Measurements from ENCODE around the gene CCNL2.

- no peak for TF ChIP-seq JUNB (IDR thresholded peaks at IDR 0.05)
- no peak for TF ChIP-seq CTCF (IDR thresholded peaks at IDR 0.05)
- no peak for TF ChIP-seq REST (IDR thresholded peaks at IDR 0.05)
- TF ChIP-seq MAX (IDR thresholded peaks at IDR 0.05), result no peak
- no peak for TF ChIP-seq CEBPB (IDR thresholded peaks at IDR 0.05)
- no peak for TF ChIP-seq POLR2AphosphoS2 (conservative IDR thresholded peaks at IDR 0.05; ENCODE audit: low read length)
- no peak for TF ChIP-seq POLR2A (IDR thresholded peaks at IDR 0.05; ENCODE audit: low read length)
- no peak for TF ChIP-seq RAD21 (conservative IDR thresholded peaks at IDR 0.05 in 1 of 2, IDR thresholded peaks at IDR 0.05 in 1 of 2)
- TF ChIP-seq, protein P1, sequence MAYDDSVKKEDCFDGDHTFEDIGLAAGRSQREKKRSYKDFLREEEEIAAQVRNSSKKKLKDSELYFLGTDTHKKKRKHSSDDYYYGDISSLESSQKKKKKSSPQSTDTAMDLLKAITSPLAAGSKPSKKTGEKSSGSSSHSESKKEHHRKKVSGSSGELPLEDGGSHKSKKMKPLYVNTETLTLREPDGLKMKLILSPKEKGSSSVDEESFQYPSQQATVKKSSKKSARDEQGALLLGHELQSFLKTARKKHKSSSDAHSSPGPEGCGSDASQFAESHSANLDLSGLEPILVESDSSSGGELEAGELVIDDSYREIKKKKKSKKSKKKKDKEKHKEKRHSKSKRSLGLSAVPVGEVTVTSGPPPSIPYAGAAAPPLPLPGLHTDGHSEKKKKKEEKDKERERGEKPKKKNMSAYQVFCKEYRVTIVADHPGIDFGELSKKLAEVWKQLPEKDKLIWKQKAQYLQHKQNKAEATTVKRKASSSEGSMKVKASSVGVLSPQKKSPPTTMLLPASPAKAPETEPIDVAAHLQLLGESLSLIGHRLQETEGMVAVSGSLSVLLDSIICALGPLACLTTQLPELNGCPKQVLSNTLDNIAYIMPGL (CRISPR knock-in tag; IDR thresholded peaks at IDR 0.05; ENCODE audit: borderline replicate concordance), result no peak
- TF ChIP-seq CBX8 (IDR thresholded peaks at IDR 0.05), result no peak
- TF ChIP-seq NPAS2 (CRISPR knock-in tag; IDR thresholded peaks at IDR 0.05; ENCODE audit: borderline replicate concordance), result no peak
- TF ChIP-seq FOSL2 (IDR thresholded peaks at IDR 0.05), result no peak
- no peak for TF ChIP-seq FOSL2 (CRISPR knock-in tag; IDR thresholded peaks at IDR 0.05)
Measured at GRCh38 chr1:1429671-1430073, 30.5 kb upstream of the CCNL2 start.
